GM12892 (cell line): Measurements from ENCODE around the gene REEP1.

Experiments
- POLR2A ChIP-seq: IDR thresholded peaks from 2 replicates; pipeline ENCODE4 v1.6.1; 2011; ENCODE audit warnings: low read depth, low read length, control low read depth
- POLR2AphosphoS5 ChIP-seq: IDR thresholded peaks from 2 replicates; pipeline ENCODE4 v1.6.1; 2011; ENCODE audit warnings: low read depth, low read length, control low read depth
- TAF1 ChIP-seq: IDR thresholded peaks from 2 replicates; pipeline ENCODE4 v1.6.1; 2011; ENCODE audit warnings: low read depth, mild to moderate bottlenecking, control low read depth, low read length, borderline replicate concordance

- peak; percentile 51; the same call in 1 of the 2 replicates for TF ChIP-seq POLR2A
- no peak for TF ChIP-seq TAF1
- no peak for TF ChIP-seq POLR2AphosphoS5
Observed at GRCh38 chr2:86225581-86225980, 111.8 kb downstream of the REEP1 start.
